ENCODE measurements around the gene EME1. TPM values are rescaled to one million over a fixed set of nuclear protein-coding genes. Genes with fewer than 3 reads are reported as not detected.

The EME1 gene
- total and polyA plus RNA-seq, 2 of the 13 experiments (the other 11 are each of a cell fraction or from before 2014, with no cell fraction given): 20.7 to 24.6 TPM

DNA sequence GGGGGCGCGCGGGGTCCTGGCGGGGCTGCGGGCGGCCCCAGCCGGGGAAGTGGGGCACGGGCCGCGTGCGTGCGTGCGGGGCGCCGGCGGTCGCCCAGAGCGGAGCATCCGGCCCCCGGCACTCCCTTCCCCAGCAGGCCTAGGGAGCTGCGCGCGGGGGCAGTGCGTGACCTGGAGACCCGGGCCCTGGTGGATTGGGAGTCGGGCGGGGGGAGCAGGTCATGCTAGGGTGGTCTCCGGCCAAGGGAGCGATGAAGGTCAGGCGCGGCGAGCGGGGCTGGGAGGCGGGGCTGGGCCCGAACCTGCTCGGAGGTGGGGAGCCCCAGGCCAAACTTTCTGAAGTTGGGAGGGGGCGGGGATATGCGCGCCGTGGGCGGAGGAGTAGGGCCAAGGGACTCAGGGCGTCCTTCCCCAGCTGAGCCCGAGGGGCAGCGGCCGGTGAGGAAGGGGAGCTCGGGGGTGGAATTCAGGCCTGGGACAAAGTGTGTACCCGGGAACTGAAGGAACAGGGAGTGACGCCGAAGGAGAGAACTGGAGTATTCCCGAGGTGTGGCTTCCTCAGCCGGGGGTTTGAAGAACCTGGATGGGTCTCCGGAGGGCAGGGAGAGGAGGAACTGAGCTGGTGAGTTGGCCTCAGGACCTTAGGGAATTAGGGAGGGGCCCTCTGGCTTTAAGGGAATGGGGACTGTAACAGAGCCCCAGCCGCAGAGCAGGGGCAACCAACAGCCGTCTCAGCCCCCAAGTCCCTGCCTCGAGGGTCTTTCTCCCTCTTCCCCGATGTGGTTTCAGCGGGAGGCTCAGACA, 26.5 kb upstream of the EME1 start (continued):
- TF ChIP-seq, protein P1, sequence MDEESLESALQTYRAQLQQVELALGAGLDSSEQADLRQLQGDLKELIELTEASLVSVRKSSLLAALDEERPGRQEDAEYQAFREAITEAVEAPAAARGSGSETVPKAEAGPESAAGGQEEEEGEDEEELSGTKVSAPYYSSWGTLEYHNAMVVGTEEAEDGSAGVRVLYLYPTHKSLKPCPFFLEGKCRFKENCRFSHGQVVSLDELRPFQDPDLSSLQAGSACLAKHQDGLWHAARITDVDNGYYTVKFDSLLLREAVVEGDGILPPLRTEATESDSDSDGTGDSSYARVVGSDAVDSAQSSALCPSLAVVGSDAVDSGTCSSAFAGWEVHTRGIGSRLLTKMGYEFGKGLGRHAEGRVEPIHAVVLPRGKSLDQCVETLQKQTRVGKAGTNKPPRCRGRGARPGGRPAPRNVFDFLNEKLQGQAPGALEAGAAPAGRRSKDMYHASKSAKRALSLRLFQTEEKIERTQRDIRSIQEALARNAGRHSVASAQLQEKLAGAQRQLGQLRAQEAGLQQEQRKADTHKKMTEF (CRISPR knock-in tag; IDR thresholded peaks at IDR 0.05): peak; percentile 19; the same call in 1 of the 2 replicates
- peak; percentile 55; the same call in 1 of the 2 replicates for TF ChIP-seq TBX2 (CRISPR knock-in tag; IDR thresholded peaks at IDR 0.05; ENCODE audit: borderline replicate concordance)
- TF ChIP-seq SRSF1 (optimal IDR thresholded peaks at IDR 0.05; ENCODE audit: low read depth, low read length): no peak
- TF ChIP-seq HDAC2 (CRISPR knock-in tag; IDR thresholded peaks at IDR 0.05): no peak
- TF ChIP-seq RFXAP (CRISPR knock-in tag; IDR thresholded peaks at IDR 0.05; ENCODE audit: borderline replicate concordance): 0 out of 2 replicates have a peak, but pooled peaks have one; percentile 1
- no peak for TF ChIP-seq KAT2B (IDR thresholded peaks at IDR 0.05; ENCODE audit: borderline replicate concordance, low read depth, low read length)
- TF ChIP-seq KMT2B (CRISPR knock-in tag; IDR thresholded peaks at IDR 0.05): peak; percentile 51; the same call in 1 of the 2 replicates
- no peak for TF ChIP-seq AHR (CRISPR knock-in tag; IDR thresholded peaks at IDR 0.05)
- 0 out of 2 replicates have a peak, but pooled peaks have one; percentile 47 for TF ChIP-seq ZNF547 (CRISPR knock-in tag; IDR thresholded peaks at IDR 0.05)
- TF ChIP-seq SP140L (CRISPR knock-in tag; IDR thresholded peaks at IDR 0.05; ENCODE audit: borderline replicate concordance): no peak; the same call in 1 of the 2 replicates
- TF ChIP-seq, protein P2, sequence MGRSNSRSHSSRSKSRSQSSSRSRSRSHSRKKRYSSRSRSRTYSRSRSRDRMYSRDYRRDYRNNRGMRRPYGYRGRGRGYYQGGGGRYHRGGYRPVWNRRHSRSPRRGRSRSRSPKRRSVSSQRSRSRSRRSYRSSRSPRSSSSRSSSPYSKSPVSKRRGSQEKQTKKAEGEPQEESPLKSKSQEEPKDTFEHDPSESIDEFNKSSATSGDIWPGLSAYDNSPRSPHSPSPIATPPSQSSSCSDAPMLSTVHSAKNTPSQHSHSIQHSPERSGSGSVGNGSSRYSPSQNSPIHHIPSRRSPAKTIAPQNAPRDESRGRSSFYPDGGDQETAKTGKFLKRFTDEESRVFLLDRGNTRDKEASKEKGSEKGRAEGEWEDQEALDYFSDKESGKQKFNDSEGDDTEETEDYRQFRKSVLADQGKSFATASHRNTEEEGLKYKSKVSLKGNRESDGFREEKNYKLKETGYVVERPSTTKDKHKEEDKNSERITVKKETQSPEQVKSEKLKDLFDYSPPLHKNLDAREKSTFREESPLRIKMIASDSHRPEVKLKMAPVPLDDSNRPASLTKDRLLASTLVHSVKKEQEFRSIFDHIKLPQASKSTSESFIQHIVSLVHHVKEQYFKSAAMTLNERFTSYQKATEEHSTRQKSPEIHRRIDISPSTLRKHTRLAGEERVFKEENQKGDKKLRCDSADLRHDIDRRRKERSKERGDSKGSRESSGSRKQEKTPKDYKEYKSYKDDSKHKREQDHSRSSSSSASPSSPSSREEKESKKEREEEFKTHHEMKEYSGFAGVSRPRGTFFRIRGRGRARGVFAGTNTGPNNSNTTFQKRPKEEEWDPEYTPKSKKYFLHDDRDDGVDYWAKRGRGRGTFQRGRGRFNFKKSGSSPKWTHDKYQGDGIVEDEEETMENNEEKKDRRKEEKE (IDR thresholded peaks at IDR 0.05): no peak
- 0 out of 2 replicates have a peak, but pooled peaks have one; percentile 59 for TF ChIP-seq PAX8 (CRISPR knock-in tag; IDR thresholded peaks at IDR 0.05; ENCODE audit: borderline replicate concordance)
- 0 out of 2 replicates have a peak, but pooled peaks have one; percentile 79 for TF ChIP-seq ZNF33A (CRISPR knock-in tag; IDR thresholded peaks at IDR 0.05; ENCODE audit: borderline replicate concordance)
- TF ChIP-seq ZNF614 (CRISPR knock-in tag; IDR thresholded peaks at IDR 0.05; ENCODE audit: borderline replicate concordance): peak; percentile 33; the same call in 1 of the 2 replicates
- peak; percentile 55; the same call in 1 of the 2 replicates for TF ChIP-seq TOE1 (CRISPR knock-in tag; IDR thresholded peaks at IDR 0.05)
- peak; percentile 79; the same call in 1 of the 2 replicates for TF ChIP-seq ZNF670 (CRISPR knock-in tag; IDR thresholded peaks at IDR 0.05; ENCODE audit: borderline replicate concordance)
- TF ChIP-seq YEATS4 (CRISPR knock-in tag; IDR thresholded peaks at IDR 0.05; ENCODE audit: borderline replicate concordance): peak; percentile 21
- TF ChIP-seq PHF8 (CRISPR knock-in tag; IDR thresholded peaks at IDR 0.05): peak; percentile 75
- 0 out of 2 replicates have a peak, but pooled peaks have one; percentile 9 for TF ChIP-seq ZNF317 (CRISPR knock-in tag; IDR thresholded peaks at IDR 0.05)
- no peak for TF ChIP-seq POLR2A (IDR thresholded peaks at IDR 0.05; ENCODE audit: insufficient read depth in 1 of 2, low read depth in 2 of 2, low read length in 2 of 2)
- TF ChIP-seq HNRNPK (IDR thresholded peaks at IDR 0.05; ENCODE audit: low read depth, low read length, poor library complexity, severe bottlenecking): peak; percentile 64
- no peak for TF ChIP-seq ZNF451 (CRISPR knock-in tag; IDR thresholded peaks at IDR 0.05)
- peak; percentile 67; the same call in 1 of the 2 replicates for TF ChIP-seq ZNF746 (CRISPR knock-in tag; IDR thresholded peaks at IDR 0.05)
- 0 out of 2 replicates have a peak, but pooled peaks have one; percentile 42 for TF ChIP-seq SMAD1 (CRISPR knock-in tag; IDR thresholded peaks at IDR 0.05; ENCODE audit: borderline replicate concordance, low read depth)
- TF ChIP-seq, protein P3, sequence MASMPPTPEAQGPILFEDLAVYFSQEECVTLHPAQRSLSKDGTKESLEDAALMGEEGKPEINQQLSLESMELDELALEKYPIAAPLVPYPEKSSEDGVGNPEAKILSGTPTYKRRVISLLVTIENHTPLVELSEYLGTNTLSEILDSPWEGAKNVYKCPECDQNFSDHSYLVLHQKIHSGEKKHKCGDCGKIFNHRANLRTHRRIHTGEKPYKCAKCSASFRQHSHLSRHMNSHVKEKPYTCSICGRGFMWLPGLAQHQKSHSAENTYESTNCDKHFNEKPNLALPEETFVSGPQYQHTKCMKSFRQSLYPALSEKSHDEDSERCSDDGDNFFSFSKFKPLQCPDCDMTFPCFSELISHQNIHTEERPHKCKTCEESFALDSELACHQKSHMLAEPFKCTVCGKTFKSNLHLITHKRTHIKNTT (CRISPR knock-in tag; IDR thresholded peaks at IDR 0.05): no peak
